Choroid plexus epithelial cell (primary cell): ENCODE measurements around the gene BCAN.

Experiments
- DNase-seq: peaks from one replicate; pipeline ENCODE4 v3.0.0-alpha.2; 2010; ENCODE audit warnings: low read depth
- H3K4me3 ChIP-seq: 2 replicates; pipeline ENCODE4 v1.5.1; 2011; ENCODE audit warnings: low read depth, mild to moderate bottlenecking, control low read depth, low read length, moderate library complexity
- TF ChIP-seq, protein P1 (sequence below): conservative IDR thresholded peaks from 2 replicates; pipeline ENCODE4 v1.5.1; 2011; ENCODE audit warnings: low read depth, mild to moderate bottlenecking, control low read depth, inconsistent platforms, low read length, moderate library complexity

The BCAN gene

DNA sequence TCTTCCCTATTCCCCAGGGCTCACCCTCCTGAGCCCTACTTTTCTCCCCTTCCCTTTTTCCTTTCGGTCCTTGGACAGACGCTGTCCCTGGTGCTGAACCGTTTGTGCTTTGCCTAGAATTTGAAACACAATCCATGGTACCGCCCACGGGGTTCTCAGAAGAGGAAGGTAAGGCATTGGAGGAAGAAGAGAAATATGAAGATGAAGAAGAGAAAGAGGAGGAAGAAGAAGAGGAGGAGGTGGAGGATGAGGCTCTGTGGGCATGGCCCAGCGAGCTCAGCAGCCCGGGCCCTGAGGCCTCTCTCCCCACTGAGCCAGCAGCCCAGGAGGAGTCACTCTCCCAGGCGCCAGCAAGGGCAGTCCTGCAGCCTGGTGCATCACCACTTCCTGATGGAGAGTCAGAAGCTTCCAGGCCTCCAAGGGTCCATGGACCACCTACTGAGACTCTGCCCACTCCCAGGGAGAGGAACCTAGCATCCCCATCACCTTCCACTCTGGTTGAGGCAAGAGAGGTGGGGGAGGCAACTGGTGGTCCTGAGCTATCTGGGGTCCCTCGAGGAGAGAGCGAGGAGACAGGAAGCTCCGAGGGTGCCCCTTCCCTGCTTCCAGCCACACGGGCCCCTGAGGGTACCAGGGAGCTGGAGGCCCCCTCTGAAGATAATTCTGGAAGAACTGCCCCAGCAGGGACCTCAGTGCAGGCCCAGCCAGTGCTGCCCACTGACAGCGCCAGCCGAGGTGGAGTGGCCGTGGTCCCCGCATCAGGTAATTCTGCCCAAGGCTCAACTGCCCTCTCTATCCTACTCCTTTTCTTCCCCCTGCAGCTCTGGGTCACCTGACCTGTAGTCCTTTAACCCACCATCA lies 10.4 kb downstream of the BCAN start:
- DNase-seq = peak; percentile 52
- TF ChIP-seq, protein P1, sequence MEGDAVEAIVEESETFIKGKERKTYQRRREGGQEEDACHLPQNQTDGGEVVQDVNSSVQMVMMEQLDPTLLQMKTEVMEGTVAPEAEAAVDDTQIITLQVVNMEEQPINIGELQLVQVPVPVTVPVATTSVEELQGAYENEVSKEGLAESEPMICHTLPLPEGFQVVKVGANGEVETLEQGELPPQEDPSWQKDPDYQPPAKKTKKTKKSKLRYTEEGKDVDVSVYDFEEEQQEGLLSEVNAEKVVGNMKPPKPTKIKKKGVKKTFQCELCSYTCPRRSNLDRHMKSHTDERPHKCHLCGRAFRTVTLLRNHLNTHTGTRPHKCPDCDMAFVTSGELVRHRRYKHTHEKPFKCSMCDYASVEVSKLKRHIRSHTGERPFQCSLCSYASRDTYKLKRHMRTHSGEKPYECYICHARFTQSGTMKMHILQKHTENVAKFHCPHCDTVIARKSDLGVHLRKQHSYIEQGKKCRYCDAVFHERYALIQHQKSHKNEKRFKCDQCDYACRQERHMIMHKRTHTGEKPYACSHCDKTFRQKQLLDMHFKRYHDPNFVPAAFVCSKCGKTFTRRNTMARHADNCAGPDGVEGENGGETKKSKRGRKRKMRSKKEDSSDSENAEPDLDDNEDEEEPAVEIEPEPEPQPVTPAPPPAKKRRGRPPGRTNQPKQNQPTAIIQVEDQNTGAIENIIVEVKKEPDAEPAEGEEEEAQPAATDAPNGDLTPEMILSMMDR = no peak
- no peak overlapping the region for H3K4me3 ChIP-seq

GRCh38 chr1:156652992-156653355 lies 11.1 kb downstream of the BCAN start:
- H3K4me3 ChIP-seq = no peak overlapping the region
- TF ChIP-seq, protein P1 = no peak

DNA sequence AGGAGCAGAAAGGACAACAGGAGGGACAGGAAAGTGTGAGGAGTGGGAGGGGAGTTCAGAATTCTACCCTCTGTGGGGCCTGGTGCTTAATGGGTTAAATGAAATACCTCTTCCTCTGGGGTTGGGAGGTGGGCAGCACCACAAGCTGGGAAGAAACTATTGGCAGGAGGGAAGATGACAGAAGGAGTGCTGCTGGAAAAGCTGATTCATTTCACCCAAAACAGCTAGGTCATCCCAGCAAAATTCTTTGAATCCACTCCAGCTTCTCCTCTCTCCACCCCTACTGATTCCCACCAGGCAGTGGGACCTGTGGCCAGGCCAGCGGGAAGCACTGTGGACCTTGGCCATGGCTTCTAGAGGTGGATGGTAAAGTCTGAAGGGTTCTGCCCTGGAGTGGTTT lies 12.8 kb downstream of the BCAN start:
- DNase-seq = no peak
- TF ChIP-seq, protein P1 = no peak

More at GRCh38 chr1:156652992-156653355, 11.1 kb downstream of the BCAN start:
- DNase-seq = no peak

GRCh38 chr1:156655151-156655903 lies 13.4 kb downstream of the BCAN start:
- DNase-seq = no peak
- TF ChIP-seq, protein P1 = no peak
- no peak overlapping the region for H3K4me3 ChIP-seq

More for the DNA sequence above, 12.8 kb downstream of the BCAN start:
- no peak overlapping the region for H3K4me3 ChIP-seq

GRCh38 chr1:156655904-156656516 lies 14.1 kb downstream of the BCAN start:
- DNase-seq = no peak
- TF ChIP-seq, protein P1 = no peak
- H3K4me3 ChIP-seq = no peak overlapping the region

DNA sequence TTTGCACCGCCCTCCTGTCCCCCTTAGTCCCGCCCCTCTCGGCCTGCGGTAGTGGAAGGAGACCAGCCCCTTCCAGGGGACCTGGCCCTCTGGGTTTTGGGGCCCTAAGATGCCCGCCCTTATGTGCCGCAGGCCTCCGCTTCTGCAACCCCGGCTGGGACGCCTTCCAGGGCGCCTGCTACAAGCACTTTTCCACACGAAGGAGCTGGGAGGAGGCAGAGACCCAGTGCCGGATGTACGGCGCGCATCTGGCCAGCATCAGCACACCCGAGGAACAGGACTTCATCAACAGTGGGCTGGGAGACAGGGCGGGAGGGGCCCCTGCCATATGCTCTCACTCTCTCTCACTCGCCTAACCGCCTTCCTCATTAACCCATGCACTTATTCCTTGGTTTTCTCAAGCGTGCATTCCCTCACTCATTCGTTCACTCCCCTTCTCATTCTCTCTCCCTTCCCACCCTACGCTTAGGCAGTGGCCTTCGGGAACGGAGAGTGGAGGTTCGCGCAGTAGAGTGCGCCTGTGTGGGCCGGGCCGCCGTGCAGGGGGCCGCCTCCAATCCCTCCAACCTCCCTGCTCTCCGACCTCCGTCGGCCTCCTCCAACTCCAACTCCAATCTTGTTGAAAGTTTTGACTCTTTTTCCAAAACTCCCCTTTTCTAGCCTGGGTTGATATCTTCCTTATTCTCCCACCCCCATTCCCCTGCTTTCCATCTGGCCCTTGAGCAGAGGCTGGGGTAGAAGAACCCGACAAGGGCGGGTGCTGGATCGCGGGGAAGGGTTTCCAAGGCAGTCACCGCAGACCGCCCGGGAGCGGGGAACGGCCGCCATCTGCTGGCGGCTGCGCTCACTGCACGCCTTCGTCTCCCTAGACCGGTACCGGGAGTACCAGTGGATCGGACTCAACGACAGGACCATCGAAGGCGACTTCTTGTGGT lies 15.2 kb downstream of the BCAN start:
- TF ChIP-seq, protein P1 = peak; percentile 95
- peak; percentile 61 for DNase-seq
- peak overlapping the region; percentile 11 for H3K4me3 ChIP-seq
